Nephron (organoid): ENCODE data around the gene DDX50.

Experiments used
- H3K27ac Mint-ChIP-seq, 3 experiments: 2 replicates each; pipeline ENCODE4 v1.8.0; 2020; ENCODE audit warnings: mixed read lengths in 3 of 3, mild to moderate bottlenecking in 2 of 3, moderate library complexity in 1 of 3
- H3K27me3 Mint-ChIP-seq: 2 replicates; pipeline ENCODE4 v1.8.0; 2021; ENCODE audit warnings: low read depth, mild to moderate bottlenecking, moderate library complexity, mixed read lengths
- H3K36me3 Mint-ChIP-seq: 2 replicates; pipeline ENCODE4 v1.8.0; 2020; ENCODE audit warnings: low read depth, mixed read lengths
- H3K4me1 Mint-ChIP-seq: 2 replicates; pipeline ENCODE4 v1.8.0; 2020; ENCODE audit warnings: mixed read lengths
- H3K4me3 Mint-ChIP-seq, 3 experiments: 2 replicates each; pipeline ENCODE4 v1.8.0; 2020; ENCODE audit warnings: mild to moderate bottlenecking in 3 of 3, mixed read lengths in 3 of 3, moderate library complexity in 2 of 3
- H3K9me3 Mint-ChIP-seq: 2 replicates; pipeline ENCODE4 v1.8.0; 2020; ENCODE audit warnings: mixed read lengths
- CTCF ChIP-seq, 3 experiments: fragments of 200-600 bp; sonication (generic); IDR thresholded peaks; one replicate each; pipeline ENCODE4 v1.5.0; 2021; ENCODE audit warnings: antibody characterized with exemption in 3 of 3; ENCODE audit not compliant: unreplicated experiment in 3 of 3

Gene DDX50

GRCh38 chr10:68950598-68950997, 49.5 kb downstream of the DDX50 start:
- Mint-ChIP-seq H3K27me3 (no peaks in the 10 kb centered on the region), H3K4me1 (peaks cover under 1% of the 10 kb centered on the region), H3K4me3 (no peak overlapping the region)

GRCh38 chr10:68954904-68955303, 53.8 kb downstream of the DDX50 start:
- H3K4me1 Mint-ChIP-seq = peaks cover 15% of the 10 kb centered on the region
- H3K36me3 Mint-ChIP-seq = peaks cover 10% of the 10 kb centered on the region
- no peaks in the 10 kb centered on the region for H3K9me3 Mint-ChIP-seq
- no peak for TF ChIP-seq CTCF (IDR thresholded peaks at IDR 0.05; ENCODE audit: unreplicated experiment in 3 of 3)
- no peaks in the 10 kb centered on the region for H3K27me3 Mint-ChIP-seq
- H3K27ac Mint-ChIP-seq = peak overlapping the region in 2 of 3 experiments; percentile 36 to 95
- peak overlapping the region; percentile 77 to 100 (median 78) for H3K4me3 Mint-ChIP-seq

More at GRCh38 chr10:68950598-68950997, 49.5 kb downstream of the DDX50 start:
- H3K27ac Mint-ChIP-seq = no peak overlapping the region
- no peaks in the 10 kb centered on the region for H3K9me3 Mint-ChIP-seq
- no peak for TF ChIP-seq CTCF (IDR thresholded peaks at IDR 0.05; ENCODE audit: unreplicated experiment in 3 of 3)
- H3K36me3 Mint-ChIP-seq = peaks cover 22% of the 10 kb centered on the region

- Mint-ChIP-seq H3K9me3 (no peaks in the 10 kb centered on the region), H3K27ac (peak overlapping the region; percentile 85 to 95 (median 94)), H3K36me3 (peaks cover 13% of the 10 kb centered on the region), H3K4me3 (peak overlapping the region; percentile 99 to 100 (median 99)), H3K27me3 (no peaks in the 10 kb centered on the region), H3K4me1 (peaks cover 15% of the 10 kb centered on the region)
- no peak for TF ChIP-seq CTCF (IDR thresholded peaks at IDR 0.05; ENCODE audit: unreplicated experiment in 3 of 3)
These were observed 54.3 kb downstream of the DDX50 start for GRCh38 chr10:68955355-68955831.

GRCh38 chr10:68955832-68956532, 54.9 kb downstream of the DDX50 start, which contains the start of gene DDX21:
Gene DDX21, plus strand, starts transcription at chr10:68956170. Its CDS starts 56 bp downstream, at chr10:68956226.
- Mint-ChIP-seq H3K9me3 (no peaks in the 10 kb centered on the region), H3K27ac (peak within 1 kb of the TSS; percentile 85 to 95 (median 94))
- TF ChIP-seq CTCF (IDR thresholded peaks at IDR 0.05; ENCODE audit: unreplicated experiment in 3 of 3) = peak; percentile 64 to 71 (median 66)

GRCh38 chr10:68957284-68957615, 56.1 kb downstream of the DDX50 start:
- Mint-ChIP-seq H3K4me3 (peak overlapping the region; percentile 99 to 100 (median 99)), H3K4me1 (peaks cover 15% of the 10 kb centered on the region), H3K9me3 (no peaks in the 10 kb centered on the region), H3K27ac (peak overlapping the region; percentile 85 to 95 (median 94)), H3K36me3 (peaks cover 23% of the 10 kb centered on the region), H3K27me3 (no peaks in the 10 kb centered on the region)
- no peak for TF ChIP-seq CTCF (IDR thresholded peaks at IDR 0.05; ENCODE audit: unreplicated experiment in 3 of 3)

More at GRCh38 chr10:68955832-68956532, 54.9 kb downstream of the DDX50 start, which contains the start of gene DDX21:
- Mint-ChIP-seq H3K36me3 (peaks cover 13% of the 10 kb centered on the region), H3K4me1 (peaks cover 15% of the 10 kb centered on the region), H3K27me3 (no peaks in the 10 kb centered on the region), H3K4me3 (peak within 1 kb of the TSS; percentile 99 to 100 (median 99))
